ENCODE results near the gene SEC23A.
A peak's percentile ranks its signal among the peaks of the same experiment; 100 is the strongest.
"Not testable (repeated sequence)": the region's sequence is repeated elsewhere in the genome, so short reads cannot be mapped to it uniquely, and the experiment has no call there.

Gene SEC23A

DNA sequence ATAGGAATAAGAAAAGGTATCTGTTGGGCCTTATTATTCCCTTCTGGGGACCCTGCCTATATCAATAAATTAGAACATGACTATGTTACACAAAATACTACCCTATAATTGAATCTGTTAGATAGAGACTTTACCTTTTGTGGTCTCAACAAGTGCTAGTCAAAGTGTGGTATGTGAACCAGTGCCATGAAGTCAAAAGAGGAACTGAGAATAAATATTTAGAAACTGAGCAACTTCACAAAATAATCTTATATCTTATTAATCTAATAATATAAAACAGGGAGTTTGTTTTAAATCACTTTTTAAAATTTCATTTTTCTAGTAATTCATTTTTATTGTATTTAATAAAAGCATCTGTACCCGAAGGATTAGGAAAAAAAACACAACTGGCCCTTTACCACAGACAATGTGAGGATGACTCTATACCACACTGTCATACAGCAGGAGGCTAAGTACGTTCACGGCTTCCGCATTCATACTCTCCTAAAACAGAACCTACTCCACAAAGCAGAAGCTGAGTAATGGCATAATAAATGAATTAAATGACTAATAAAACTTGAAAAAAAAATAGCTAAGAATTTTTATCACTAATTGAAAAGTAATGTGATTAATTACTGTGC is 42.1 kb downstream of the SEC23A start:
- H3K27me3 Mint-ChIP-seq = no peaks in the 10 kb centered on the region
- peak; percentile 99 for ATAC-seq
- H3K27ac Mint-ChIP-seq = peak overlapping the region; percentile 59
- peaks cover 3% of the 10 kb centered on the region for H3K9me3 Mint-ChIP-seq
- H3K4me1 Mint-ChIP-seq = peaks cover 20% of the 10 kb centered on the region
- no peak overlapping the region for H3K4me3 Mint-ChIP-seq
- H3K36me3 Mint-ChIP-seq = peaks cover 52% of the 10 kb centered on the region

- H3K4me1 Mint-ChIP-seq = peaks cover 13% of the 10 kb centered on the region
- H3K27me3 Mint-ChIP-seq = no peaks in the 10 kb centered on the region
- no peak for ATAC-seq
- H3K36me3 Mint-ChIP-seq = peaks cover 64% of the 10 kb centered on the region
- no peak overlapping the region for H3K4me3 Mint-ChIP-seq
- no peak overlapping the region for H3K27ac Mint-ChIP-seq
- H3K9me3 Mint-ChIP-seq = peaks cover 6% of the 10 kb centered on the region
These were observed 47.1 kb downstream of the SEC23A start for GRCh38 chr14:39055786-39056474.

DNA sequence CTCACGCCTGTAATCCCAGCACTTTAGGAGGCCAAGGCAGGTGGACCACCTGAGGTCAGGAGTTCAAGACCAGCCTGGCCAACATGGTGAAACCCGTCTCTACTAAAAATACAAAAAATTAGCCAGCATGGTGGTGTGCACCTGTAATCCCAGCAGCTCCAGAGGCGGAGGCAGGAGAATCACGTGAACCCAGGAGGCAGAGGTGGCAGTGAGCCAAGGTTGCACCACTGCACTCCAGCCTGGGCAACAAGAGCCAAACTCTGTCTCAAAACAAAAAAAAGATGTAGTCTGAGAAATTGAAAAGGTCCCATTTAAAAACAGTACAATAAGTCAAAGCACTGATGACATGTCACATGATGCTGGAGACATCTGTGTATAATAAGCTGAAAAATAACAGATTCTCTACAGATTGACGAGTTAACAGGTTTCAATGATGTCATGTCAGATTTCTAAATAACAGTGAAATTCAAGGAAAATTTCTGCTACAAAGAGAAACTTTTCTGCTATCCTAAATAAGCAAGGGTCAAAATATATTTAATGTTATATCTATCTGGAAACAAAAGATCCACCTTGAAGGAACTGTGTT is 50.1 kb downstream of the SEC23A start:
- ATAC-seq, H3K9me3 Mint-ChIP-seq, H3K4me1 Mint-ChIP-seq, H3K27me3 Mint-ChIP-seq, H3K27ac Mint-ChIP-seq, H3K4me3 Mint-ChIP-seq: not testable (repeated sequence)
- H3K36me3 Mint-ChIP-seq = peaks cover 66% of the 10 kb centered on the region

- H3K9me3 Mint-ChIP-seq = peaks cover 9% of the 10 kb centered on the region
- peaks cover 84% of the 10 kb centered on the region for H3K36me3 Mint-ChIP-seq
- H3K27me3 Mint-ChIP-seq = no peaks in the 10 kb centered on the region
- H3K4me1 Mint-ChIP-seq = peaks cover 13% of the 10 kb centered on the region
- ATAC-seq = no peak
- H3K4me3 Mint-ChIP-seq = no peak overlapping the region
- H3K27ac Mint-ChIP-seq = peak overlapping the region; percentile 73
These were observed 52.6 kb downstream of the SEC23A start for GRCh38 chr14:39050389-39050788.

DNA sequence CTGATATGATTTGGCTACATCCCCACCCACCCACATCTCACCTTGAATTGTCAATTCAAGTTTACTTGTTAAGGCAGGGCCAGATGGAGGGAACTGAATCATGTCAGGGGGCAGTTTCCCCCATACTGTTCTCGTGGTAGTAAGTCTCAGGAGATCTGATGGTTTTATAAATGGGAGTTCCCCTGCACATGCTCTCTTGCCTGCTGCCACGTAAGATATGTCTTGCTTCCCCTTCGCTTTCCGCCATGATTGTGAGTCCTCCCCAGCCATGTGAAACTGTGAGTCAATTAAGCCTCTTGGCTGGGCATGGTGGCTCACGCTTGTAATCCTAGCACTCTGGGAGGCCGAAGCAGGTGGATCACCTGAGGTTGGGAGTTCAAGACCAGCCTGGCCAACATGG is 57.1 kb downstream of the SEC23A start:
- peak overlapping the region; percentile 4 for H3K27ac Mint-ChIP-seq
- H3K4me1 Mint-ChIP-seq = peaks cover 13% of the 10 kb centered on the region
- H3K4me3 Mint-ChIP-seq, H3K9me3 Mint-ChIP-seq, H3K27me3 Mint-ChIP-seq: not testable (repeated sequence)
- ATAC-seq = peak; percentile 76
- H3K36me3 Mint-ChIP-seq = peaks cover 60% of the 10 kb centered on the region

DNA sequence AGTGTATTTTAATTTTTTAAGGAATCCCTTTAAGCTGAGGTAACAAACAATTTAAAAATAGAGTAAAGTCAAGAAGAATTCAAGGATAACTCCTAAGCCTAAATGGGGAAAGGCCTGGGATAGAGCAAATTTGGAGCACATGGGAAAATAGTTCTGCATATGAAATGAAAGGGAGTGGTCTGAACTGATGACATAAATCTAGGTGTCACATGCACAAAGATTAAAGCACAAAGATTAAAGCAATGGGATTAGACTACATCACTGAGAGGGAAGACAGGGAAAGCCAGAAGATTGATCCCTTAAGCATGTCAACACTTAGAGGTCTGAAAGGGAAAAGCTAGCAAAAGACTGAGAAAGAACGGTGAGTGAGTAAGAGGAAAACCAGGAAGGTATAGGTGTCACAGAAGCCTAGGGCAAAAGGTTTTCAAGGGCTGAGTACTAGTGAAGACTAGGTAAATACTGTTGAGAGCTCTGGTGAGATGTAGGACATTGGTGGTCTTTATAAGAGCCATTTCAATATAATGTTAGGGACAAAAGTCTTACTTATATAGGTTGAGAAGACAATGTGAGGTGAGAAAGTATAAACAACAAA is 59.6 kb downstream of the SEC23A start:
- Mint-ChIP-seq H3K4me1 (peaks cover 7% of the 10 kb centered on the region), H3K4me3 (no peak overlapping the region), H3K9me3 (peaks cover 4% of the 10 kb centered on the region), H3K27ac (no peak overlapping the region), H3K27me3 (no peaks in the 10 kb centered on the region), H3K36me3 (peaks cover 52% of the 10 kb centered on the region)
- ATAC-seq = no peak

DNA sequence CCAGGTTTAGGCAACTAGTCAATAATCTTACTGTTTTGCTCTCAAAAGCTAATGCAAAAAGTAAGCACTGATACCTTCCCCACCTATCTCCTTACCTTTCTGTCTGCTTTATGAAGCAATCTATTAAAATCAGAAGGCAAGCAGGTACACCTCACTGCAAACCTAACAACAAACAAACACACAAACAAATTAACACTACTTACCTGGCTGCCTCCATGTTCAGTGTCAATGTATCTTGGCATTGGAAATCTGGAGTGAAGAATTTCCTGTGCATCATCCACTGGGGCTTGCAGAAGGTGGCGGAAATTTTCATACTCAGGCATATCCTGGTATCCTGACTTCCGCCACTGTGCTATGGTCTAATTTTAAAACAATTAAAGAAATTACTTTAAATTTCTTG is 62.5 kb downstream of the SEC23A start:
- Mint-ChIP-seq H3K9me3 (no peaks in the 10 kb centered on the region), H3K4me1 (peaks cover 3% of the 10 kb centered on the region)

GRCh38 chr14:39038542-39038941 is 64.5 kb downstream of the SEC23A start:
- Mint-ChIP-seq H3K4me3 (no peak overlapping the region), H3K9me3 (no peaks in the 10 kb centered on the region), H3K4me1 (peaks cover 7% of the 10 kb centered on the region), H3K36me3 (peaks cover 18% of the 10 kb centered on the region), H3K27me3 (no peaks in the 10 kb centered on the region), H3K27ac (no peak overlapping the region)
- no peak for ATAC-seq

More for the DNA sequence above, 62.5 kb downstream of the SEC23A start:
- no peaks in the 10 kb centered on the region for H3K27me3 Mint-ChIP-seq
- H3K36me3 Mint-ChIP-seq = peaks cover 27% of the 10 kb centered on the region
- no peak overlapping the region for H3K4me3 Mint-ChIP-seq
- ATAC-seq = no peak
- H3K27ac Mint-ChIP-seq = no peak overlapping the region

DNA sequence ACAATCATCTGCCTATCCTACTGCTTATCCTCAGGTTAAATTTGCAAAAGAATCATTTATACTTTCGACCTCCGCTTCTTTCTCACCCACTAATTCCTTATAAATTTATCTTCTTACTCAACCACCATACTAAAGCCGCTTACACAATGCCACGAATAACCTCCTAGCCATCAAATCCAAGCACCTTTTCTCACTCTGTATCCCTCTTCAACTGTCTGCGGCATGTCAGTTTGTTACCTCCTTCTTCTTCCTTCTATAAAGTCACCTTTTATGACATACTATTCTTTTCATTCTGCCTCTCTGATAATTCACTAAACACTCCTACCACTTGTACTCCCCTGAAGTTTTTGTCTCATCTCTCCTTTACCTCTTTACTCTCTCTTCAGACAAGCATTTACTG is 66.3 kb downstream of the SEC23A start:
- H3K4me3 Mint-ChIP-seq = no peak overlapping the region
- H3K36me3 Mint-ChIP-seq = peaks cover 14% of the 10 kb centered on the region
- H3K4me1 Mint-ChIP-seq = peaks cover 7% of the 10 kb centered on the region
- no peaks in the 10 kb centered on the region for H3K27me3 Mint-ChIP-seq
- ATAC-seq = no peak
- H3K9me3 Mint-ChIP-seq = no peaks in the 10 kb centered on the region
- H3K27ac Mint-ChIP-seq = no peak overlapping the region

GRCh38 chr14:39035336-39035735 is 67.7 kb downstream of the SEC23A start:
- Mint-ChIP-seq H3K36me3 (peaks cover 23% of the 10 kb centered on the region), H3K27ac (no peak overlapping the region), H3K4me1 (peaks cover 7% of the 10 kb centered on the region), H3K27me3 (no peaks in the 10 kb centered on the region), H3K9me3 (no peaks in the 10 kb centered on the region), H3K4me3 (no peak overlapping the region)
- ATAC-seq = no peak

- no peak overlapping the region for H3K4me3 Mint-ChIP-seq
- H3K27ac Mint-ChIP-seq = no peak overlapping the region
- ATAC-seq = no peak
- H3K27me3 Mint-ChIP-seq = no peaks in the 10 kb centered on the region
- H3K36me3 Mint-ChIP-seq = peaks cover 28% of the 10 kb centered on the region
- H3K9me3 Mint-ChIP-seq = no peaks in the 10 kb centered on the region
- H3K4me1 Mint-ChIP-seq = peaks cover 7% of the 10 kb centered on the region
These were observed 68.3 kb downstream of the SEC23A start for GRCh38 chr14:39034481-39035296.

- H3K27ac Mint-ChIP-seq = no peak overlapping the region
- peaks cover 7% of the 10 kb centered on the region for H3K4me1 Mint-ChIP-seq
- H3K4me3 Mint-ChIP-seq = no peak overlapping the region
- no peaks in the 10 kb centered on the region for H3K9me3 Mint-ChIP-seq
- peaks cover 41% of the 10 kb centered on the region for H3K36me3 Mint-ChIP-seq
- no peak for ATAC-seq
- no peaks in the 10 kb centered on the region for H3K27me3 Mint-ChIP-seq
These were observed 69.7 kb downstream of the SEC23A start for GRCh38 chr14:39033371-39033770.

GRCh38 chr14:39030209-39030608 is 72.8 kb downstream of the SEC23A start:
- Mint-ChIP-seq H3K27me3 (no peaks in the 10 kb centered on the region), H3K27ac (no peak overlapping the region), H3K36me3 (peaks cover 43% of the 10 kb centered on the region), H3K4me3 (no peak overlapping the region), H3K4me1 (peaks cover under 1% of the 10 kb centered on the region), H3K9me3 (no peaks in the 10 kb centered on the region)
- ATAC-seq = no peak

DNA sequence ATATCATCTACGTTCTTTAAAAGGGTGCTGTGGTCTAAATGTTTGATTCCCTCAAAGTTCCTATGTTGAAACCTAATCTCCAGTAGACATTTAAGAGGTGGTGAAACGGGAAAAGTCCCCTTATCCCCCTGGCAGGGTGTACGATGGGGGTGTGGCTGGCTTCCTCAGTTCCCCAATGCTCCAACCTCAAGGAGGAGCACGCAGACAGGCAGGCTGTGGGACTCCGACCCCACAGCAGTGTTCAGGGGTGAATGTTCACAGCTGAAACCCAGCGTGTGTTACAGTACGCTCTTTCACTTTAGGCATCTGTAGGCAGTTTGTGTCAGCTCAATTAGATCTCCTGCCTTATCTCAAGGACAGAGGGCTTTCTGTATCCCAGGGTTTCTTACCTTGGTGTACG is 73.2 kb downstream of the SEC23A start:
- H3K27ac Mint-ChIP-seq = no peak overlapping the region
- H3K9me3 Mint-ChIP-seq = no peaks in the 10 kb centered on the region
- no peak for ATAC-seq
- no peaks in the 10 kb centered on the region for H3K27me3 Mint-ChIP-seq
- peaks cover 42% of the 10 kb centered on the region for H3K36me3 Mint-ChIP-seq
- H3K4me3 Mint-ChIP-seq = no peak overlapping the region
- no peaks in the 10 kb centered on the region for H3K4me1 Mint-ChIP-seq

GRCh38 chr14:39028620-39029019 is 74.4 kb downstream of the SEC23A start:
- ATAC-seq = no peak
- Mint-ChIP-seq H3K36me3 (peaks cover 42% of the 10 kb centered on the region), H3K27me3 (no peaks in the 10 kb centered on the region), H3K27ac (no peak overlapping the region), H3K9me3 (no peaks in the 10 kb centered on the region), H3K4me3 (no peak overlapping the region), H3K4me1 (no peaks in the 10 kb centered on the region)

All from stimulated activated memory B cell treated with anti-CD40 and anti-IgM and Interleukin-4, amounts not matched to agents 10 μg/mL and 1 μg/mL and 100 μg/mL, for 72 hours (primary cell).